ENCODE results near the gene OLAH.

GRCh38 chr10:15037691-15038090 lies 6.1 kb upstream of the OLAH start:
- TF ChIP-seq CTCF (IDR thresholded peaks at IDR 0.05) (no peak), POLR2A (IDR thresholded peaks at IDR 0.05) (no peak), POLR2AphosphoS5 (IDR thresholded peaks at IDR 0.05) (no peak)
